Stomach smooth muscle (tissue), 2 donors: ENCODE data around the gene KTI12.

Experiments used
- H3K27ac ChIP-seq: one replicate; pipeline ENCODE4 v1.7.0; 2013; ENCODE audit warnings: mild to moderate bottlenecking, low read length, inconsistent platforms
- H3K27me3 ChIP-seq, 2 donors: one replicate each; pipeline ENCODE4 v1.7.0; 2013; ENCODE audit warnings: low read length in 2 of 2; ENCODE audit not compliant: insufficient read depth in 2 of 2, control insufficient read depth in 1 of 2
- H3K36me3 ChIP-seq, 2 donors: one replicate each; pipeline ENCODE4 v1.7.0; 2013; ENCODE audit warnings: low read length in 2 of 2; ENCODE audit not compliant: control insufficient read depth in 2 of 2, insufficient read depth in 2 of 2
- H3K4me1 ChIP-seq: one replicate; pipeline ENCODE4 v1.7.0; 2013; ENCODE audit warnings: low read length; ENCODE audit not compliant: control insufficient read depth, insufficient read depth
- H3K4me3 ChIP-seq, 2 donors: one replicate each; pipeline ENCODE4 v1.7.0; 2013; ENCODE audit warnings: low read length in 2 of 2
- H3K9ac ChIP-seq, 2 donors: one replicate each; pipeline ENCODE4 v1.7.0; 2013; ENCODE audit warnings: low read length in 2 of 2, mild to moderate bottlenecking in 1 of 2
- H3K9me3 ChIP-seq, 2 donors: one replicate each; pipeline ENCODE4 v1.7.0; 2013; ENCODE audit warnings: low read length in 2 of 2; ENCODE audit not compliant: control insufficient read depth in 2 of 2
- donor health status: healthy.
- donor health status: Pancreatic carcinoma.

The KTI12 gene

GRCh38 chr1:51986718-51987117 lies 46.9 kb downstream of the KTI12 start:
- H3K9ac ChIP-seq = no peak overlapping the region
- H3K36me3 ChIP-seq = no peaks in the 10 kb centered on the region
- H3K4me1 ChIP-seq = peaks cover 4% of the 10 kb centered on the region
- H3K9me3 ChIP-seq = no peaks in the 10 kb centered on the region
- H3K27ac ChIP-seq = no peak overlapping the region
- H3K4me3 ChIP-seq = no peak overlapping the region
- peaks cover 14 to 18% of the 10 kb centered on the region in 2 donors for H3K27me3 ChIP-seq

DNA sequence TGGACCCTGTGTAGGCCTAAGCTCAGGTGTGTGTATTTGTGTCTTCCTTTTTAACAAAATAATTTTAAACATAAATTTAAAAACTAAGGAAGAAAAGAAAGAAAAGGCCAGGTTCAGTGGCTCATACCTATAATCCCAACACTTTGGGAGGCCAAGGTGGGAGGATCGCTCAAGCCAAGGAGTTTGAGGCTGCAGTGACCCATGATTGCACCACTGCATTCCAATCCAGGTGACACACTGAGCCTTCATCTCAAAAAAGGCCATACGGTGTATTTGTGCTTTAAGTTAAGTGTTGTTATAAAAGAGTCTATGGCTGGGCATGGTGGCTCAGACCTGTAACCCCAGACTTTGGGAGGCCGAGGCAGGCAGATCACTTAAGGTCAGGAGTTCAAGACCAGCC lies 51.4 kb downstream of the KTI12 start:
- Histone ChIP-seq H3K4me1 (no peaks in the 10 kb centered on the region), H3K27me3 (peaks cover 0 to 2% of the 10 kb centered on the region in 2 donors), H3K27ac (no peak overlapping the region), H3K4me3 (no peak overlapping the region), H3K9ac (no peak overlapping the region), H3K36me3 (no peaks in the 10 kb centered on the region), H3K9me3 (no peaks in the 10 kb centered on the region)
